Stimulated activated CD4-positive, alpha-beta T cell treated with anti-CD3 and anti-CD28 coated beads, Interleukin-4, amount 100 ng/mL, for 1 hour (primary cell): ENCODE data around the gene THTPA.

Experiments
- DNase-seq: peaks from one replicate; pipeline ENCODE4 v3.0.0-alpha.2; 2020

THTPA gene, protein sequence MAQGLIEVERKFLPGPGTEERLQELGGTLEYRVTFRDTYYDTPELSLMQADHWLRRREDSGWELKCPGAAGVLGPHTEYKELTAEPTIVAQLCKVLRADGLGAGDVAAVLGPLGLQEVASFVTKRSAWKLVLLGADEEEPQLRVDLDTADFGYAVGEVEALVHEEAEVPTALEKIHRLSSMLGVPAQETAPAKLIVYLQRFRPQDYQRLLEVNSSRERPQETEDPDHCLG

GRCh38 chr14:23555882-23556699 is at the start of gene THTPA:
Gene THTPA (plus strand): TSS chr14:23556271. CDS start chr14:23556758, 487 bp downstream.
- peak; percentile 93 for DNase-seq

DNA sequence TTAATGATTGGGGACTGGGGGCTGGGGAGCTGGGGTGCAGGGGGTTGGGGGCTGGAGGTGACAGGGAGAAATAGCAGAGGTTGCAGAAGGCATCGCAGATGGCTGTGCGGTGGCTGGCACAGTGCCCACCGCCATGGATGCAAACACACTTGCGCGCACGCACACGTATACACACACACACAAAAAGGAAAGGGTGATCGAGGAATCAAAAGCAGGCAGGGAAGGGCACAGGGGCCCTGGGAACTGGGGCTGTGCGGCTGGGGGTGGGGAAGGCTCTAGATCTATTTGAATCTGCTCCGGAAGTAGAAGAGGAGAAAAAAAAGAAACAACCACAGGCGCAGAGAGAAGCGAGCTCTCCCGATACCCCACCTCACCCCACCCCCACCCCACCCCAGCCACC is 43.9 kb upstream of the THTPA start:
- no peak for DNase-seq

DNA sequence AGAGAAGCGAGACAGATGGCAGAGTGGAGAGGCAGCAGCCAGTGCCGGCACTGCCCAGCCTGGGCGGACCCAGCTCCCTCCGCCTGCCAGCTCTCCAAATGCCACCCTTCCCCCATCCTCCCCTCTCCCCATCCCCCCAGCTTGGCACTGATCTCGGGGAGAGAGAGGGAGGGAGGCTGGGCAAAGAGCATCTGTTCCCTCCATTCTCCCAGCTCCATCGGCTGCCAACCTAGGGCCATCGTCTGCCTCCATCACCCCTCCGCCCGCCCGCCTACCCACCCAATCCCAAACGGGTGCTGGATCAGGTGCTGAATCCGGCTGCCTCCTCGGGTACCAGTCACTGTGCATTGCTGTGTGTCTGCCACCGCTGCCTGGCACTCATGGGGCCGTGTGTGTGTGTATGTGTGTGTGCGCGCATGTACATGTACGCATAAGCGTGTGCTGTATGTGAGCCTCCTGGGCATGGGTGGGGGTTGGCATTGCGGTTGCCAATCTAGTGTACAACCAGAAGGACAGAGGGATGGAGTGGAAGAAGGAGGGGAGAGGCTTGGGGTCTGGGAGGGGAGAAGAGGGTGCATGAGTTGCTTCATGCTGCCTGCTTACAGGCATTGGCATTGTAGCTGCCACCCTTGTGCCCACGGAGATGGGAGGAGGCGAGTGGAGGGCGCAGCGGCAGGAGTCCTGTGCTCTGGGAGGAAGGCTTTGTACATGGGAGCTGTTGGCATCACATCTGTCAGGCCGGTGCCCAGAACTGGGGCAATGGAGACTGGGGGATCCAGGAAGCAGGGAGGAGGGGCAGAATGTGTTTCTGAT is 42.9 kb upstream of the THTPA start:
- no peak for DNase-seq

GRCh38 chr14:23513818-23514643 is 42.0 kb upstream of the THTPA start:
- DNase-seq = no peak

DNA sequence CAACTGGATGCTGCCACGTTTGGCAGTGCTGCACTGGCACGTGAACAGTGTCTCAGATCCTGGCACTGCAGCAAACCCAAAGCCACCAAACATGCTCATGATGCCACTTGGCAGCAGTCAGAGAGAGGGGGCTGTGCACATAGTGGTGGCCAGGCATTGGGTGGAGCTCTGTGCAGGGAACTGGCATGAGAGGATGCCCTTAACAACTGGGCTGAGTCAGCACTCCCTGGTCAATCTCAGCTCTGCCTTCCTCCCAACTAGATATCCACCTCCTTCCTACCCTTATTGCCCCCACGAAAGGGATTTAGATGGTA is 41.5 kb upstream of the THTPA start:
- DNase-seq = no peak

DNA sequence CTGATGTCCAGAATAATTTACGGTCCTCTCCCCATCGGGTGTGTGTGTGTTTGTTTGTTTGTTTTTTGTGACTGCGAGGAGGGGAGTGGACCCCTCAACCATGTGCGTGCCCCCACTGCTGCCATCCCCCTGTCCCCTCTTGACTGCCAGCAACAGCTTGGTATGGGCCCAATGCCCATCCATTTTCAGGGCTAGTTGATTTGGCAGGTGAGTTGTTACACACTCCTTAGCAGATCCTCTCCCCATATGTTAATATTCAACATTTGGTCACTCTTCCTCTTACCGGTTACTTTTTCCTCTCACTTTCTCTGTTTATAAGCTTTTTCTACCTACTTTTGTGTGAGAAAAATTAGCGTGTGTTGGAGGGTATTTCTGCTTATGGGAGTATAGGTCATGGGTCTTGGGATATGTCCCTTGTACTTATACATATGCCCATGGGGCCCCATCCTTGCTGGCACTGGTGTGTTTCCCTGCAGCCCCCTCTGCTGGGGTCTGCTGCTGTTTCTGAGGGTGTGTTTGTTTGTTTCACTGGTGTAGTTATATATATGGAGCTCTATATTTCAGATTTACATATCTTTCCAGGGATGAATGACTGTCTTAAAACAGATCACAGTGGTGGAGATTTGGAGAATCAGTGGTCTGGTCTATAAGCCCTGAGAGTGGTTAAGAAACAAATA is 38.3 kb upstream of the THTPA start:
- no peak for DNase-seq

GRCh38 chr14:23518709-23519108 is 37.4 kb upstream of the THTPA start:
- DNase-seq = no peak

GRCh38 chr14:23520899-23521533 is 35.1 kb upstream of the THTPA start:
- DNase-seq = no peak

- DNase-seq = no peak
Observed at GRCh38 chr14:23521785-23522640, 34.1 kb upstream of the THTPA start.

GRCh38 chr14:23522643-23523198 is 33.4 kb upstream of the THTPA start:
- DNase-seq = no peak

- no peak for DNase-seq
Observed at GRCh38 chr14:23523229-23524016, 32.6 kb upstream of the THTPA start.

GRCh38 chr14:23524954-23525353 is 31.1 kb upstream of the THTPA start:
- no peak for DNase-seq

DNA sequence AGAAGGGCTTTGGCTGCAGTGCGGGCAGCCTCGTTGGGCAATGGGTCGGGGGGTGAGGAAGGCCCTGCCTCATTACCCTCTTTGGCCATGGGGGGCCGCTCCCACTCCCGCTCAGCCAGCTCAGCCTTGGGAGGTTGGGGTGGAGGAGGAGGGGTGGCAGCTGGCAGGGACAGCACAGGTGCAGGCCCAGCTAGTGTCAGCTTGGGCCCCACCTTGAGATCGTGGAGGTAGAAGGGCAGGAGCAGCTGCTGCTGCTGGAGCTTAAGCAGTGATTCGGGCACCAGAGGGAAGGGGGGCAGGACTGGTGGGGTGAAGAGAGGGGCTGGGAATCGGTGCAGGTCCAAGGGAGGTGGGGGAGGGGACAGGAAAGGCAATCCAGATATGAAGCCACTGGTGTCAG is 30.5 kb upstream of the THTPA start:
- no peak for DNase-seq

DNA sequence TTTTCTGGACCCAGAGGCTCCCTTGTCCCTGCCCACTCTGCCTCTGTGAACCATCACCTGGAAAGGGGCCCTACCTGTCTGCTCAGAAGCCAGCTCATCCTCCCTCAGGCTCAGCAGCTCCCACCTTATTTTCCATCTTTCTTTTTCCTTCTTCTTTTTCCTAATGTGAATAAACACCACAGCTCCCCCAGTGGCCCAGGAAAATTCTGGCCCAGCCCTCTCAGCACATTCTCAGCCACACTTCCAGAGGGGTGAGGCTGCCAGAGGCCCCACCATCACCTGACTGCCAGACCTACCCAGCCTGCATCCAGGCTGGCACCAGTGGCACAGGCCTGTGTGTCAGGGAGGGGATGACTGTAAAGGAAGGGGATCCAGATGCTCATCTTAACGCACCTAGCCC is 27.5 kb upstream of the THTPA start:
- no peak for DNase-seq

GRCh38 chr14:23529016-23529415 is 27.1 kb upstream of the THTPA start:
- DNase-seq = no peak

DNA sequence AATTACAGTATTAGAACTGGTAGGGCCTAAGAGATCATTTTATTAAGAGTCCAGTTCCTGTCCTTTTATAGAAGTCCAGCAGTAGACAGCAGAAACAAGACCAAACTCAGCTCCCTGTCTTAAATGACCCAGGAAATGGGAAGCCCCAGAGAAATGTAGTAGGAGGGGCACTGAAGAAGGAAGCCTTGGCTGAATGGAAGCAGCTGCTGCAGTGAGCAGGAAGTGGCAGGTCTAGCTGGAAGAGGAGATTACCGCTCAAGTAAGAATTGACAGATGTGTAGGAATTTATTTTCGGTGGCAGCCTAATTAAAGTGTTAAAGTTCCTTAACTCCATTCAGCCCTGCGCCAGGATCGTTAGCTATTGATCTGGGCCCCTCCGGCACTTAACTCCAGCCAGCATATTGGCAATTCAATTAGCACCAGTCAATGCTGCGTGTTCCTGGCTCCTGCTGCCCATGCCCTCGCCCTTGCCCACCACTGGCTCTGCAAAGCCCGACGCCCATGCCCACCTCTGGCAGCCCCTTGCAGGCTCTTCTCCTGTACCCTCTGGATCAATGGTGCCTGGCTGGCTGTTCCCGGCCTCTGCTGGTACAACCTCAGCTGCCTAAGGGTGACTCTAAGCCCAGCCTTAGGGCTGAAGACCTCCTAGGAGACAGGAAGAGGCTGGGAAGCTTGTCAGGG is 25.6 kb upstream of the THTPA start:
- DNase-seq = no peak

DNA sequence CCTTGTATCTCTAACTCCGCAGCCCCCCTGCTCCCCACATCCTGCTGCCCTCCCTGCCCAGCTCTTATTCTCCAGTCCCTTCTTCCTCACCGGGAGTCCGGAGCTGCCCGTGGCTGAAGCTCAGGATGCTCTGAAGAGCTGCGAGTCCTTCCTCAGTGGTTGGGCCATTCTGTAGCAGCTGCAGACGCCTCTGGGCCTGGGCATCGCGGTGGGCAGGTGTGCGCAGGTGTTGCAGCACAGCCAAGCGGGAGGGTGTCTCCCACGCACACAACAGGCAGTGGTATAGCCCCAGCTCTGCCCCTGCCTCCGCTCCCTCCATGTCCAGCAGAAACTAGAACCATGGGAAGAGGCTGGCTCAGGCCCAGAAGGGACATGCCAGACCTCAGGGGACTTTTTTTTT is 24.7 kb upstream of the THTPA start:
- no peak for DNase-seq

DNA sequence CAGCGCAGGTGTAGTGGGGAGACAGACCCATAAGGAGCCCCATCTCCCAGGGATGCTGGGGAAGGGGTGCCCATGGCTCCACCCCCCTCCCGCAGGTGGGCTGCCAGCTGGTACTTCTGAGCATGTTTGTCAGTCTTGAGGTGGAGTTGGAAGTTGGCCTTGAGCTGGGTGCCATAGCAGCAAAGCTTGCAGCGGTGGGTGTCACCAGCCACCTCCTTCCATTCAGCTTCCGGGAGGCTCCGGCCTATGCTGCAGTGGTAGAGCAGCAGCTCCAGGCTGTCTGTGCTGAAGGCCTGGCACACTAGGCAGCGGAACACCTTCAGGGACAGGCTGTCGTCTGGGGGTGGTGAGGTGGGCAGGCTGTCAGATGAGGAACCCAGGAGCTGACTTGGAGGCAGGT is 23.4 kb upstream of the THTPA start:
- DNase-seq = no peak
